ENCODE data around the gene HMCES.

GRCh38 chr3:129248286-129248979, 30.2 kb upstream of the HMCES start:
- no peak for TF ChIP-seq POLR2A (IDR thresholded peaks at IDR 0.05; ENCODE audit: low read depth, low read length)
- no peak for TF ChIP-seq POLR2AphosphoS5 (IDR thresholded peaks at IDR 0.05; ENCODE audit: low read depth, low read length)
- no peak for TF ChIP-seq SPI1 (IDR thresholded peaks at IDR 0.05; ENCODE audit: low read depth, low read length)
- TF ChIP-seq TAF1 (IDR thresholded peaks at IDR 0.05; ENCODE audit: low read depth, low read length), result no peak
- no peak for TF ChIP-seq PAX5 (IDR thresholded peaks at IDR 0.05; ENCODE audit: insufficient read depth, low read length, severe bottlenecking)
